SU-DHL-6 (cell line): ENCODE results near the gene PRDM12.

Source experiments
- CTCF ChIP-seq: fragments of 200-600 bp; sonication (generic); IDR thresholded peaks from one replicate; pipeline ENCODE4 v1.5.1; 2017; ENCODE audit warnings: antibody characterized with exemption, mild to moderate bottlenecking, low read length, moderate library complexity; ENCODE audit not compliant: insufficient read depth, poor library complexity, severe bottlenecking
- EZH2phosphoT487 ChIP-seq: fragments of 200-600 bp; sonication (generic), shearing (Covaris generic); conservative IDR thresholded peaks from 2 replicates; pipeline ENCODE4 v1.6.1; 2018; ENCODE audit warnings: mild to moderate bottlenecking, antibody characterized with exemption, low read length, moderate library complexity, mixed read lengths

- TF ChIP-seq CTCF (no peak), EZH2phosphoT487 (no peak)
Measured at GRCh38 chr9:130693101-130693425, 28.7 kb downstream of the PRDM12 start.
